SW 1271 (cell line): ENCODE results near the gene SSH2.

Source experiments
- DNase-seq, 2 experiments: peaks; one replicate each; lab custom pipeline; 2025; lab: John Stamatoyannopoulos, UW

SSH2 gene

DNA sequence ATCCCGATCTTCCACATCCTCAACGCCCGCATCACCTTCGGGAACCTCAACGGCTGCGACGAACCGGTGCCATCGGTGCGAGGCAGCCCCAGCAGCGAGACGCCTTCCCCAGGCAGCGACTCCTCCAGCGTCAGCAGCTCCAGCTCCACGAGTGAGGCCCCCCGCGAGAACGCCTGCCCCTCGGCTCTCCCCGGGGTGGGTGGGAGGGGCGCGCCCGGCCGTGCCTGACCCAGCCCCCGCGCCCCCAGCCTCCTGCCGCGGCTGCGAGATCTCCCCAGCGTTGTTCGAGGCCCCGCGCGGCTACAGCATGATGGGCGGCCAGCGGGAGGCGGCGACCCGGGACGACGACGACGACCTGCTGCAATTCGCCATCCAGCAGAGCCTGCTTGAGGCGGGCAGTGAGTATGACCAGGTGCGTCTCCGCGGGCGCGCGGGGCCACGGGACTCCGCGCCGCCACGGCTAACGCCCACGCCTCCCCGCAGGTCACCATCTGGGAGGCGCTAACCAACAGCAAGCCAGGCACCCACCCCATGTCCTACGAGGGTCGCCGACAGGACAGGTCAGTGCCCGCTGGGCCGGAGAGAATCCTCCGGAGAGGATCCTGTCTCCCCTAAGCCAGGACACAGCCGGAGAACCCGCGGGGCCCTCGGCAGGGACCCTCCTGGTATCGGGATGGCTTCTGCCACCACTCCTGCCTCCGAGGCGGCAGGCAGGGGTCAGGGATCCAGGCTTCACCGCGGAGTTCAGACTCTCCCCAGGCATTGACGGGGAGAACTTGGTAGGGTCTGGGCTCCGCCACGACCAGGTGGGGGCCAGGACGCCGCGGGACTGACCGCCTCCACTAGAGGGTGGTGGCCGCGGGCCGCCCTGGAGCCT, 317.4 kb downstream of the SSH2 start:
- no peak for DNase-seq

DNA sequence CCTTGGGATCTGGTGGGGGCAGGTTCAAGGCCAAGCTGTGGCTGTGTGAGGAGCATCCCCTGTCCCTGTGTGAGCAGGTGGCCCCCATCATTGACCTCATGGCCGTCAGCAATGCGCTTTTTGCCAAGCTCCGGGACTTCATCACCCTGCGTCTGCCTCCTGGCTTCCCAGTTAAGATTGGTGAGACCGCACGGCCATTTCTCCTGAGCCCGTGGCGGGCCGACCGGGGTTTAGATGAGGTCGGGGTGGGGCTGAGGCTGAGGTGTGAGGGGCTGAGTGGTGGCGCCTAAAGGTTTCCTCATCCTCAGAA, 318.0 kb downstream of the SSH2 start:
- no peak for DNase-seq

DNA sequence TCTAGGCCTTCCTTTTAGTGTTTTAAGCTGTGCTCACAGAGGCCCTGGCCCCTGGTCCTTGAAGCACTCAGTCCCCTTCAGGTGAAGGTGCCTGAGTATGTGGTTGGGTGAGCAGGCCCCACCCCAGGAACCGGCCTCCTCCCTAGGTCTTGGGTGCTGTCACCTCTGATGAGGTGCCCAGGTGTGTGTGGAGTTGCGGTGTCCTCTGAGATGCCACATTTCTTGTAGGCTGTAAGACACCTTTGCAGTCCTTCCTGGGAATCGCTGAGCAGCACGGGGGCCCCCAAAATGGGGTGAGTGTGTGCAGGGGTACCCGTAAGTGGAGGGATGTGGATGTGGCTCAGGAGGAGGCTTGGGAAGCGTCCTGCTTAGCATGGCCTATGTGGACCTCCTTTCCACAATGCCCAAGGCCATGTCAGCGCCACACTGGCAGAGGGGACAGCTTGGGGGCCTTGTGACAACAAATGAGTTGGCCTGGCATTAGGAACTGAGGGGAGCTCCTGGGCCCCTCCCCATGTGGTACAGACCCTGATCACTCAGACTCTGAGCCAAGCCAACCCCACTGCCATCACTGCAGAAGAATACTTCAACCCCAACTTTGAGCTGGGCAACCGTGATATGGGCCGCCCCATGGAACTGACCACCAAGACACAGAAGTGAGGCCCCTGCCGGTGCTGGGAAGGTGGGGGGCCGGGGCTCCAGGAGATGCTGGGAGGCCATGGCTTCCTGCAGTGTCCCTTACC, 318.5 kb downstream of the SSH2 start:
- no peak for DNase-seq

DNA sequence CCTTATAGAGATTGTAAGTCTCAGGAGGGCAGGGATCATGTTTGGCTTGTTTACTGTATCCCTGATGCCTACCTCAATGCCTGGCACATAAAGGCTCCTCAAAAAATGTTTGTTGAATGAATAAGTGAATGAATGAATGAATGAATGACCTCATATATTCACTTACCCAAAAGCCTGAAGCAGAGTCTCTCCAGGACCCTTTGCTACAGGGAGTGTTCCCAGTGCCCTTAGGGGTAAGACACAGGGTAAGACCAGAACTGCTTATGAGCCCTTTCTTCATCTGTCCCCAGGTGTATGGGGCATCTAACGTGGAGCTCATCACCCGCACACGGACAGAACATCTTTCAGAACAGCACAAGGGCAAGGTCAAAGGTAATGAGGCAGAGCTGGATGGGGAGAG, 319.6 kb downstream of the SSH2 start:
- DNase-seq, result no peak

DNA sequence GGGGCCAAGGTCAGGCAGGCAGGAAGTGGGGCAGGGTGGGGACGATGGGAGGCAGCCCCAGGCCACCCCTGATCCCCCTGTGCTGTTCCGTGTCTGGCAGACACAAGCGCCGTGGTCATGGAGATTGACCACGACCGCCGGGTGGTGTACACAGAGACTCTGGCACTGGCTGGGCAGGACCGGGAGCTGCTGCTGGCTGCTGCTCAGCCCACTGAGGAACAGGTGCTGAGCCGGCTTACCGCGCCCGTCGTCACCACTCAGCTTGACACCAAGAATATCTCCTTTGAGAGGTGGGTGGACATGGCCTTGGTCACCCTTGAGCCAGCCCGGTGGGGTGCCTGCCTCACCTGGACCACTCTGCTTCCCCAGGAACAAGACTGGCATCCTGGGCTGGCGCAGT, 321.0 kb downstream of the SSH2 start:
- no peak for DNase-seq

DNA sequence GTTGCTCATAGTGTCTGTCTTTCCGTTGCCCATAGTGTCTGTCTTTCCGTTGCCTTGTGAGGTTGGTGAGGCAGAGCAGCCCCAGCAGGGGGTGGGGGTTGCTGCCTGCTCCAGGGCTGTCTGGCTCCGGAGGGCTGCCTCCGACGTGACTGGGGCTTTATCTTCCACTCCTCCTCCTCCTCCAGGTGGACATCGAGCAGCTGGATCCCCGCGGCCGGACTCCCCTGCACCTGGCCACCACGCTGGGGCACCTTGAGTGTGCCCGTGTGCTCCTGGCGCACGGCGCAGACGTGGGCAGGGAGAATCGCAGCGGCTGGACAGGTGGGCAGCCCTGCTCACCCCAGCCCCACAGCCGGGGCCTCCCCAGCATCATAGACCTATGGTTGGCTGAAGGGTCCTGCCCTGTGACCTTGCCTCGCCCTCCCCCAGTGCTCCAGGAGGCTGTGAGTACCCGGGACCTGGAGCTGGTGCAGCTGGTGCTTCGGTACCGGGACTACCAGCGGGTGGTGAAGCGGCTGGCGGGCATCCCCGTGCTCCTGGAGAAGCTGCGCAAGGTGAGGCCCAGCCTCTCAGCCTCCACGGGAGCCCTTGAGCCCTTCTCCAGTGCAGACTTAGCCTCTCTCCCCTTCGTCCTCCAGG, 322.4 kb downstream of the SSH2 start:
- no peak for DNase-seq

DNA sequence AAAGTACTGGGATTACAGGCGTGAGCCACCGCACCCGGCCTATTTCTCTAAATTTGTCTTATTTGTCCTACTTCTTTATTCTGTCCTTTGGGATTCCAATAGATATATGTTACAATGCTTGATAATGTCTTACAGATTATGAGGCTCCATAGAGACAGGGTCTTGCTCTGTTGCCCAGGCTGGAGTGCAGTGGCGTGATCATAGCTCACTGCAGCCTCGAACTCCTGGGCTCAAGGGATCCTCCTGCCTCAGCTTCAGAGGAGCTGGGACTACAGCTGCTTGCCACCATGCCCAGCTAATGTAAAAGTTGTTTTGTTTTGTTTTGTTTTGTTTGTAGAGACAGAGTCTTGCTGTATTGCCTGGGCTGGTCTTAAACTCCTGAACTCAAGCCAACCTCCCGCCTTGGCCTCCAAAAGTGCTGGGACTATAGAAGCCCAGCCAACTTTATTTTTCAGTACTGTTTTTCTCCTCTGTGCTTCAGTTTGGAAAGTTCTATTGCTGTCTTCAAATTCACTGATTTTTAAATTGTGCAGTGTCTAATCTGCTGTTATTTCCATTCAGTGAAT, 326.8 kb downstream of the SSH2 start:
- no peak for DNase-seq

DNA sequence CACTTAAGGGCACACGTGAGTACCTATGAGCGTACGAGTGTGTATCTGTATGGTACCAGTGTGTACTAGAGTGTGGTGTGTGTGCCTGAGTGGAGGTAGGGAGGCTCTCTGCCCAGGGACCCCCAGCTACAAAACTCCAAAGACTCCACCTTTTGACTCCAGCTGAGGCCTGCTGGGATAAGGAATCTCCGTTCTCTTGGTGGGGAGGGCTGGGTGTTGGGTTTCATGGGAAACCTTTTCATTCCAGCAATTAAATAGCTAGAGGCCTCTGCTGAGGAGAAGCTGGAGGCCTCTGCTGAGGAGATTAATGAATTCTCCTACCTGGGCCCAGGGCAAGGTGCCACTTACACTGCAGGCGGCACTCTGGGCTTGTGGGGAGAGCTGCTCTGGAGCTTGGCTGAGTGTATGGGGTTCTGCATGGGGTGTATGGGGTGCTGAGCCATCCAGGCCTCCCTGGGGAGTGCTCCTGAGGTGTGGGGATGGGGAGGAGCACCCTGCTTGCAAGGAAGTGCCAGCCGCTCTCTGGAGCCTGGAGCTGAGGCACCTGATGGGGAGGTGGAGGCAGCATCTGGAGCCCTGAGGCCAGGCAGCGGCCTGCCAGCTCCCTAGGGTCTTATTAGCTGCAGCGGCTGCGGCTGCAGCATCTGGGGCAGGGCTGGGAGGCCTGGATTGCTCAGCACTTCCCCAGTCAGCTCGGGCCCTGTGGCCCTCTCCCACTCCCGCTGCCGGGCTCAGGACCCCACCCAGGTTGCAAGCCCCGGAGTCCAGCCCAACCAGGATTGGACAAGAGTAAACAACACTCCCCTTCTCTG, 332.5 kb downstream of the SSH2 start:
- no peak for DNase-seq

DNA sequence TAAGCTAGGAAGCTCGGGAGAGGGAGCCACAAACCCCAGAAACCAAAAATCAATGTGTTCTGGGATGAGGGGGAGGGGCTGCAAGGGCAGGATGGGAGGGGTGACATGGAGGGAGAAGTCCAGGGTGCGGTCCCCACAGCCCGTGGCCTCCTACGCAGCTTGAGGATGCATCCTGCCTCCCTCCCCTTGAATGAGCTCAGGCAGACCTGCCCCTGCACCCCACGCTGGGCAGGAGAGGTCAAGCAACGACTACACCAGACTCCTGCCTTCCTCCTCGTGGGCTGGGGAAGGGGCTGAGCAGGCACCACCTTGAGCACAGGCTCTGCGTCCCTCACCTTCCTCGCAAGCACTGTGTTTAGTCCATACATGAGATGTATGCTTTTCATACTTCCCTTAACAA, 333.2 kb downstream of the SSH2 start:
- DNase-seq, result no peak

DNA sequence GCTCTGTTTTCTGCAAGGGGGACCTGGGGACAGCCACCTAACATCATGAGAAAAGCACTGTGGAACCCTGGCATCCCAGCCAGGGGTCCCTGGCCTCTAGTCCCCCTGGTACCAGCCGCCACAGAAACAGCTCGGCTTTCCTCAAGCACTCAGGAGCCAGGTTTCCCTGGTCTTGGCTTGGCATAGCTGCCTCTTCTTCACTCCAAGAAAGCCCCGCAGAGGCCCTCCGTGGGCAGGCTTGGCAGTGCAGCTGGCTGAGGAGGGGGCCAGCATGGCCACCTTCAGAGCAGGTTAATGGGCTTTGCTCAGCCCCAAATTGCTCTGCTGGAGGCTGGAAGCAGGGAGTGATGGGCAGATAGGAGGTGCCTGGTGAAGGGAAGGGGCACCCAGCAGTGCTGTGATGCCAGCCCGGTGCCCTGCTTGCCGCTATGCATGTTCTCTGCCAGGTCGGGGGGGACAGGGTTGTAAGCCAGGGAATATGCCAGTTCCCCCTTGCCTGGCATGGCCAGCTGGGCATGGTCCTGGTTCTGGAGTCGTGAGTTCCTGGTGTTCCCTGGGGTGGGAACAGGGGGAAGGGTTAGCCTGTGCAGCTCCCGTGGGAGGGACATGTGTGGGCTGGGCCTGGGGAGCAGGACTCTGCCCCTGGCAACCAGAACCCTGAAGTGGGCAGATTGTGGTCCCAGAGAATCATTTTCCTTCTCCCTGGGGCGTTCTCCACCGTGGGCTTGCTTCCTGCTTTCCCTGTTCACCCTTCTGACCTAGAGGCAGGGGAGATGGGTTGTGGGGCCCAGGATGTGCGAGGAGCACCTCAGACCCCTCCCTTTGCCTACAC, 333.9 kb downstream of the SSH2 start:
- DNase-seq, result no peak

DNA sequence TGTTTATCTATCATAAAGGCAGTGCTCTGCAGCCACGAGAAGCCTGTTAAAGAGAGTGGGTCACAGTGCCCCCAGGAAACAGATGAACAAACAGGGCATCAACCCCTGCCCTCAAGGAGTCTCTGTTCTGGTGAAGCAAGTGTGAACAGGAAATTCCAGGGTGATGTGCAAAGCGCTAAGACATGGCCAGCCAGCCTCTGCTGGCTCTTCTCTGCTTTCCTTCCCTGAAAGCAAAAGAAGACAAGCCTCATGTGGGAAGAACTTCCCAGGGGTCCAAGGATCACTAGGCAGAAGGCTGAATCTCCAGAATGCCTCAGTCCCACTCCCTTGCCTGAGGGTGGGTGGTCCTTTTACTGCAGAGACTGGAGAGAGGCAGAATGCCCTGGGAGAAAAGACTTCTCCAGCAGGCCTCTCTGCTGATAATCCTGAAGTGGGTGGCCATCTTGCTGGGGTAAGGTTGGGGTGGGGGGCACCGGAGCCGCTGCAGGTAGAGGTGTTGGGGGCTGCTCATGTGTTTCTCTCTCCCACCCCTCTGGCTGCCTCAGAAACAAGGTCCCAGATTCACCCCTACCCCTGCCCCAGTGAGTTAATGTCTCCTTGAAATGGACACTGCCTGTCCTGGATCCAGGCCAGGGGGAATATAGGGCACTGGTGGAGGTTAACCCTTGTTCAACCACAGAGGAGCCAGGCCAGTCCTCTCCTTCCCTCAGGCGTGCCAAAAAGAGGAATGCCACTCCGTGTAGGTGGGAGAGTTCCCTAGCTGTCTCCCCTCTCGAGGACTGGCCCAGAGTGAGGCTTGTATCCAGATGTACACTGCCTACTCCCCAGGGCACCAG, 334.7 kb downstream of the SSH2 start:
- no peak for DNase-seq

DNA sequence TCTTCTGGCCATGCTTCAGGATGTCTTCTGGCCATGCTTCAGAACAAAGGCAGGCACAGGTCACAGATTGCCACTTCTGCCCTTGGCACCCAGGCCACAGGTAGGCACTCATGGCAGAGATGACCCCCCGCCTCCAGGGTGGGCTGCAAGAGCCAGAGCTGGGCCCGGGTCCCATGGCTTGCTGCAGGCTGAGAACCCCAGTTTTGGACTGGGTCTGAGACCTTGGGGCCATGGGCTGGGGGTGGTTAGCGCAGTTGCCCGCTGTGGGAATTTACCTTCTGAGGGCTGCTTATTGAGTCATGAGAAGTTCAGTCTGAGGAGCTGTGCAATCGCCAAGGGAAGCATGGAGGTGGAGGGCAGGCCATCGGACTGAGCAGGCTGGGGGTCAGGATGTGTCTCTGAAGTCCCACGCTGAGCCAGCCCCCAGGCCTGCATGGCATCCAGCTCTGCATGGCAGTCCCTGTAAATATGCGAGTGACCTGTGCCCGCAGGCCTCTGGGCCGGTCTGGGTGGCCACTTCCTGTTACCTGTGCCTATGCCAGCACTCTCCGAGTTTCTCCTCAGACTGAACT, 335.4 kb downstream of the SSH2 start:
- DNase-seq, result no peak

DNA sequence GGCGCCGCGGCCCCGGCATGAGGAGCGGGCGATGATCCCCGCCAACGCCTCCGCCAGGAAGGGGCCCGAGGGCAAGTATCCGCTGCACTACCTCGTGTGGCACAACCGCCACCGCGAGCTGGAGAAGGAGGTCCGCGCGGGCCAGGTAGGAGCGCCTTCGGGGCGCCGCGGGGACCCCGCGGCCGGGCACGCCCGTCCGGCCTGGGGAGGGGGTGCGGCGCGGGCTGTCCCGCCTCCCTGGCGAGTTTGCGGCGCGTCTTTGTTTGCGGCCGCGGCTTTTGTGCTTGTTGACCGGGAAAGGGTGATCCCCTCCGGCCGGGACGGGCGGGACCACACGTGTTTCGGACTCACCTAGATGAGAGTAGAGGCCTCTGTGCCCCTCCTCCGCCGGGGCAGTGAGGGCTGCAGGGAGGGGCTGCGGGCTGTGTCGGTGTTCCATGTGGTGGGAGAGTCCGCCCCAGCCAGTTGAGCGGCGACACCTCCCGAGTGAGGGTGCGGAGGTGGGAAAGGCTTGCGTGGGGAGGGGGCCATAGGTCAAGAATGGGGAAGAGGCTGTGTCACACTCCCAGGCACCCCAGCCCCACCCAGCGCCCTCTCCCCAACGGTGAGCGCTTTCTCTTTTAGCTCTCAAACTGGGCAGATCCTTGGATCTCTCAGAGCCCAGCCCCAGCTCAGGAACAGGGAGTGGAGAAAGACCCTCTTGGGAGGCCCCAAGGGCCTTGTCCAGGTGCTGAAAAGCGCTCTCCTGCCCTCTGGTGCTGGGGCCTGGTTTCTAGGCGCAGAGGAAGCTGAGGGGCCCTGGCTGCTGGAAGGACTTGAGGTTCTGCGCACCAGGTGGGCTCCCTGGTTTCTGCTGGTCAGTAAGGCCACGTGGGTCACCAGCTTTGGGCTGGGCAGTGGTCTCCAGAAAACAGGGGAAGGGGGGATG, 336.2 kb downstream of the SSH2 start:
- no peak for DNase-seq

DNA sequence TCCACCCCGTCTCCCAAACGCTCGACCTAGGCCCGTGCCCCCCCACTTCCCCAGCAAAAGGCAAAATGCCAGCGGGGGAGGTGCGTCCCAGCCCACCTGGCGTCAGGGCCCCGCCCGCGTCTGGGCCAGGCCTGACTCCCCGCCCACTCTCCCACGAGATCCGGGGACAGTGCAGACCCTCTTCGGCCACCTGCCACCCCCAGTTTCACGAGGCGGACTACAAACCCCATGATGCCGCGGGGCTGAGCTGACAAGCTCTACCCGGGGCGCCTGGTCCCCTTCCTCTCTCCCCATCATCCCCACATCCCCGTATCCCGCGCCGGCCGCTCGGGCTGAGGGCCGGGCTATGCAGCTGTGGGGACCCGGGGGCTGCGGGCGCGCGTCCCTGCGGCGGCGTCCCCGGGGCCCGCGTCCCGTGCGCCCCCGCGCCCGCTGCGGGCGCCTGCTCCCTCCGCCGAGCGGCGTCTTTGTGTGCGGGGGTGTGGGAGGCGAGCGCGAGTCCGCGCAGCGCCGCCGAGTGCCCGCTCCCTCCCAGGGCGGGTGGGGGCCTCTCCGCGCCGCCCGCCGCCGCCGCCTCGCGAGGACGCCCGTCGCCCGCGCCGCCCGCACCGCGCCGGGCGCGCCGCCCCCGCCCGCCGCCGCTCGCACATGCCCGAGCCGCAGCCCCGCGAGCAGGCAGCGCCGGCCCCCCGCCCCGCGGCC, 337.0 kb downstream of the SSH2 start, which contains the start of gene ANKRD13B:
Gene ANKRD13B (plus strand): TSS at position 283 of the 702 bp plus-strand sequence. CDS start 490 bp downstream, outside the sequence.
- peak in 1 of 2 experiments; percentile 31 for DNase-seq

DNA sequence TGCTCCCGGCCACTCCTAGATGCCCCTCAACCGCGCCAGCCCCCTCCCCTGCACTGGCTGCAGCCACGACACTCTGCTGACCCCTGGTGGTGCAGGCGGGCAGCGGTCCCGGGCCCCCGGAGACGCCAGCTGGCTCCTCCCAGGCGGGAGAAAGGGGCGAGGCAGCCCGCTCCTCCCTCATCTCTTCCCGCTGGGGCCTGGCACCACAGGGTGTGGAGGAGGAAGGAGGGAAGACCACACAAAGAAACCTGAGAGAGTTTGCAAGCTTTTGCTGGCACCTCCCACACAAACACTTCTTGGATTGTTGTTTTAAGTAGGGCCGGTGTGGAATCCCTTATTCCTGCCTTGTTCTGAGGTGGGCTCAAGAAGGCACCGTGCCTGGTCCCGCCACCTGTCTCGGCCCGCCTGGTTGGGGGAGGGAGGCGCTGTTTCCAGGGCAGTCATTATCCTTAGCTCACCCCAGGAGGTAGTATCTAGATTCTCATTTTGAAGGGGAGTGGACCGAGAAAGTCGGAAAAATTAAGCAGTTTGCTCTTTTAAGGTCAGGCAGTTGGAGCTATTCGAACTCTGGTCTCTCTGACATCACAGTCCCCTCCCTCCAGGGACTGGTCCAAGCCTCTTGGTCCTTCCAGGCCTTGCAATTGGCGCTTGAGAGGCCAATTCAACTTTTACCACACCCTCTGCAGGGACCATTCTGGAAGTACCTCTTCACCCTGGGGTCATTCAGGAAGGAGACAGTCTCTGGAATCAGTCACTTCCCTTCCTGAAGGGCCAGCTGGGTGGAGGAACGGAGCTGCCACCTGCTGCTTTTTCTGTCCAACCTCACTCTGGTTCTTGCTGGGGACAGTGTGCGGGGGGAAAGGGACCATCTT, 338.1 kb downstream of the SSH2 start:
- peak; percentile 47 to 75 for DNase-seq

DNA sequence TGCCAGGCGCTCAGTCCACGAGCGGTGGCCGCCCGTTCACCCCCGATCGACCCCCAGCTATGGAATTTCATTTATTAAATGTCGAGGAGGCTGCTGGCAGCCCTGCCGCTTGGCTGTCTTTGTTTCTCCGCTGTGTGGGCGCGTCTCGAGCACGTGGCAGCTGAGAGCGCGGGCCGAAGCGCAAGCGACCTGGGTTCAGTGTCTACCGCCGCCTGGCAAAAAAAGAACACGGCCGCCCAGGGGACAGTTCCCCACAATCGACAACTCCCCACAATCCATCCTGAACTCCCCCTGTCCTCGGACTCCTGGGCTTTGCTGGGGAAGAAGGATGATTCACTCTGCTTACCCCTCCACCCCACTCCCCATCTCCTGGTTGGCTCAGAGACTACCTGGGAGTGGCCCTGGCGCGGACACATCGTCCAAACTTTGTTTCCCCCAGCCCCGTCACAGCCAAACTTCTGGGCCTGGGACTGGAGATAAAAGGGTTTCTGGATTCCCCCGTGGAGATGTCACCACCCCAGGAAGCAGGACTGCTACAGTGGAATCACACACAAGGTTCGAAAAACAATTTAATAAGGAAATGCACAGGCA, 338.8 kb downstream of the SSH2 start:
- no peak for DNase-seq
